H9 (cell line): Measurements from ENCODE around the gene TMEM132D. TPM values are rescaled to one million over a fixed set of nuclear protein-coding genes. Genes with fewer than 3 reads are reported as not detected.

Source experiments
- DNase-seq: peaks from one replicate; pipeline ENCODE4 v3.0.0-alpha.2; 2017
- H2AFZ ChIP-seq: one replicate; pipeline ENCODE4 v1.6.1; 2013; ENCODE audit warnings: mild to moderate bottlenecking, low read length, control low read depth, moderate library complexity
- H2AK5ac ChIP-seq: 2 replicates; pipeline ENCODE4 v1.6.1; 2013; ENCODE audit warnings: low read length, control low read depth, mixed read lengths; ENCODE audit not compliant: insufficient read length
- H2BK120ac ChIP-seq: one replicate; pipeline ENCODE4 v1.6.1; 2013; ENCODE audit warnings: low read depth, mild to moderate bottlenecking, low read length, control low read depth, inconsistent platforms; ENCODE audit not compliant: poor library complexity, severe bottlenecking
- H2BK12ac ChIP-seq: 2 replicates; pipeline ENCODE4 v1.6.1; 2013; ENCODE audit warnings: low read length, control low read depth, mixed read lengths, low read depth; ENCODE audit not compliant: insufficient read length
- H2BK15ac ChIP-seq: 2 replicates; pipeline ENCODE4 v1.6.1; 2013; ENCODE audit warnings: low read depth, low read length, control low read depth
- H2BK20ac ChIP-seq: one replicate; pipeline ENCODE4 v1.6.1; 2013; ENCODE audit warnings: low read depth, mild to moderate bottlenecking, low read length, control low read depth, inconsistent platforms; ENCODE audit not compliant: poor library complexity, severe bottlenecking
- H2BK5ac ChIP-seq: 2 replicates; pipeline ENCODE4 v1.6.1; 2013; ENCODE audit warnings: low read length, control low read depth, mixed read lengths; ENCODE audit not compliant: insufficient read length
- H3K14ac ChIP-seq: 2 replicates; pipeline ENCODE4 v1.6.1; 2013; ENCODE audit warnings: low read length, control low read depth; ENCODE audit not compliant: insufficient read depth
- H3K18ac ChIP-seq: 2 replicates; pipeline ENCODE4 v1.6.1; 2013; ENCODE audit warnings: low read depth, mild to moderate bottlenecking, mixed read lengths, low read length, control low read depth; ENCODE audit not compliant: insufficient read length
- H3K23ac ChIP-seq: 2 replicates; pipeline ENCODE4 v1.6.1; 2013; ENCODE audit warnings: low read length, control low read depth, mixed read lengths, low read depth; ENCODE audit not compliant: insufficient read length
- H3K23me2 ChIP-seq: 2 replicates; pipeline ENCODE4 v1.6.1; 2013; ENCODE audit warnings: low read depth, mild to moderate bottlenecking, mixed read lengths, low read length, control low read depth; ENCODE audit not compliant: insufficient read length, poor library complexity, severe bottlenecking
- H3K27ac ChIP-seq: 2 replicates; pipeline ENCODE4 v1.5.1; 2013; ENCODE audit warnings: low read length, control low read depth, mixed read lengths, low read depth; ENCODE audit not compliant: insufficient read length
- H3K27me3 ChIP-seq: 2 replicates; pipeline ENCODE4 v1.6.1; 2013; ENCODE audit warnings: low read length, control low read depth, inconsistent platforms; ENCODE audit not compliant: insufficient read depth
- H3K4ac ChIP-seq: 2 replicates; pipeline ENCODE4 v1.6.1; 2013; ENCODE audit warnings: low read depth, mild to moderate bottlenecking, control low read depth, inconsistent platforms, low read length, moderate library complexity
- H3K4me1 ChIP-seq: 2 replicates; pipeline ENCODE4 v1.6.1; 2013; ENCODE audit warnings: low read length, control low read depth, inconsistent platforms; ENCODE audit not compliant: insufficient read depth
- H3K4me2 ChIP-seq: 2 replicates; pipeline ENCODE4 v1.6.1; 2013; ENCODE audit warnings: low read length, control low read depth, mixed read lengths; ENCODE audit not compliant: insufficient read length, insufficient read depth
- H3K56ac ChIP-seq: 2 replicates; pipeline ENCODE4 v1.6.1; 2013; ENCODE audit warnings: low read depth, mild to moderate bottlenecking, mixed read lengths, low read length, control low read depth; ENCODE audit not compliant: insufficient read length
- H3K79me1 ChIP-seq: 2 replicates; pipeline ENCODE4 v1.6.1; 2013; ENCODE audit warnings: low read depth, mild to moderate bottlenecking, moderate library complexity, low read length, control low read depth, inconsistent platforms; ENCODE audit not compliant: insufficient read depth, poor library complexity, severe bottlenecking
- H3K79me2 ChIP-seq: 2 replicates; pipeline ENCODE4 v1.6.1; 2013; ENCODE audit warnings: low read length, control low read depth, inconsistent platforms; ENCODE audit not compliant: insufficient read depth
- H3K9ac ChIP-seq: 2 replicates; pipeline ENCODE4 v1.6.1; 2013; ENCODE audit warnings: low read length, control low read depth, mixed read lengths; ENCODE audit not compliant: insufficient read length; ENCODE audit errors: extremely low read depth
- H3K9me3 ChIP-seq: one replicate; pipeline ENCODE4 v1.6.1; 2013; ENCODE audit warnings: low read depth, low read length, inconsistent platforms; ENCODE audit not compliant: control insufficient read depth
- H3T11ph ChIP-seq: one replicate; pipeline ENCODE4 v1.6.1; 2013; ENCODE audit warnings: mild to moderate bottlenecking, low read length, control low read depth, inconsistent platforms
- H4K20me1 ChIP-seq: one replicate; pipeline ENCODE4 v1.6.1; 2013; ENCODE audit not compliant: control insufficient read depth, insufficient read length, insufficient read depth
- H4K5ac ChIP-seq: 2 replicates; pipeline ENCODE4 v1.6.1; 2013; ENCODE audit warnings: low read depth, mild to moderate bottlenecking, mixed read lengths, low read length, control low read depth; ENCODE audit not compliant: insufficient read length
- H4K8ac ChIP-seq: replicated peaks from 2 replicates; pipeline ENCODE4 v1.6.1; 2013; ENCODE audit warnings: low read length, control low read depth, mixed read lengths, low read depth; ENCODE audit not compliant: insufficient read length
- H4K91ac ChIP-seq: 2 replicates; pipeline ENCODE4 v1.6.1; 2013; ENCODE audit warnings: low read depth, mild to moderate bottlenecking, moderate library complexity, mixed read lengths, low read length, control low read depth; ENCODE audit not compliant: insufficient read length
- H3K27ac Mint-ChIP-seq, 3 experiments: 2 replicates in 2 of 3; 3 replicates in 1 of 3; pipeline ENCODE4 v1.8.0; 2020 to 2021; ENCODE audit warnings: mixed read lengths in 3 of 3, mild to moderate bottlenecking in 1 of 3, moderate library complexity in 1 of 3
- H3K27me3 Mint-ChIP-seq: 2 replicates; pipeline ENCODE4 v1.8.0; 2021; ENCODE audit warnings: low read depth, mild to moderate bottlenecking, moderate library complexity, mixed read lengths
- H3K36me3 Mint-ChIP-seq, 3 experiments: 2 replicates in 2 of 3; 3 replicates in 1 of 3; pipeline ENCODE4 v1.8.0; 2020 to 2021; ENCODE audit warnings: low read depth in 3 of 3, mixed read lengths in 3 of 3; ENCODE audit not compliant: insufficient read depth in 1 of 3
- H3K4me1 Mint-ChIP-seq, 2 experiments: 2 replicates each; pipeline ENCODE4 v1.8.0; 2020; ENCODE audit warnings: mixed read lengths in 2 of 2
- H3K4me3 Mint-ChIP-seq, 2 experiments: 2 replicates in 1 of 2; 3 replicates in 1 of 2; pipeline ENCODE4 v1.8.0; 2020 to 2021; ENCODE audit warnings: mild to moderate bottlenecking in 2 of 2, mixed read lengths in 2 of 2, moderate library complexity in 1 of 2
- H3K9me3 Mint-ChIP-seq, 2 experiments: 2 replicates in 1 of 2; 3 replicates in 1 of 2; pipeline ENCODE4 v1.8.0; 2020; ENCODE audit warnings: mild to moderate bottlenecking in 2 of 2, mixed read lengths in 2 of 2, moderate library complexity in 1 of 2
- CTCF ChIP-seq: fragments of 200-600 bp; sonication (generic); conservative IDR thresholded peaks from 3 replicates; pipeline ENCODE4 v1.8.0; 2021; ENCODE audit warnings: antibody characterized with exemption, mild to moderate bottlenecking
- WGBS: extraction: QIAGEN DNeasy Blood & Tissue Kit; methylation state at CpG from one replicate; pipeline ENCODE4 v1.1.7; 2013; ENCODE audit warnings: missing lambda C conversion rate, low lambda C conversion rate, mixed read lengths; ENCODE audit not compliant: insufficient read length; ENCODE audit errors: extremely low coverage; 5-methylcytosine and 5-hydroxymethylcytosine counted together
- total RNA-seq: library from RNA; stranded (reverse); gene quantifications from 2 replicates; pipeline ENCODE4 v1.2.1, GENCODE V29; 2021

The TMEM132D gene
- total RNA-seq, 1 experiment from 2014 or later, result 6.1 TPM

DNA sequence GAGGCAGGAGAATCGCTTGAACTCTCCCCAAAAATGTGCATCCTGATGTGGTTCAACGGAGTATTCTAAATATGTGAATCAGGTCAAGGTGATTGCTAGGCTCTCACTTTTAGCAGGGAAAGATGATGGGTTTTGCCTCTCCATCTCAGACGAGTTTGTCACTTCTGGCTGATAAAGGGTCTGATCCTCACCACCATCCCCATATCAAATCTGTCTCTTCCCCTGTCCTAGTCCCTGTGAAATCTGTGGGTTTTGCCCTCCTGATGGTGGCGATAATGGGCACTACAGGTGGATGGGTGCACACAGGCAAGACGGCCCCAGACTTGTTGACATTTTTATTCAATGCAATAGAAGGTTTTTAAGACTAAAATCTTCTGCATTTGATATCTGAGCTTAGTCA is 665.9 kb downstream of the TMEM132D start:
- Histone ChIP-seq H3K23me2 (no peaks in the 10 kb centered on the region), H3K4me2 (no peak overlapping the region), H2AK5ac (no peak overlapping the region), H3K27me3 (no peaks in the 10 kb centered on the region), H4K5ac (no peak overlapping the region), H2BK15ac (no peak overlapping the region), H2AFZ (no peak overlapping the region), H3K18ac (no peak overlapping the region), H3K14ac (no peak overlapping the region), H3K9me3 (no peaks in the 10 kb centered on the region), H2BK5ac (no peak overlapping the region), H3K4ac (no peak overlapping the region), H2BK12ac (no peak overlapping the region), H2BK120ac (no peak overlapping the region), H3K23ac (no peak overlapping the region), H3K79me1 (no peaks in the 10 kb centered on the region), H3K9ac (no peak overlapping the region), H3K4me1 (no peaks in the 10 kb centered on the region), H4K91ac (no peak overlapping the region), H4K8ac (no peak overlapping the region), H3K27ac (no peak overlapping the region), H3K79me2 (no peaks in the 10 kb centered on the region), H3T11ph (no peak overlapping the region), H4K20me1 (no peaks in the 10 kb centered on the region), H3K56ac (no peak overlapping the region), H2BK20ac (no peak overlapping the region)
- H3K4me1 Mint-ChIP-seq, result peaks cover 6 to 7% of the 10 kb centered on the region in 2 experiments; a peak in 3 of 4 replicates
- DNase-seq, result no peak
- no peak overlapping the region for H3K4me3 Mint-ChIP-seq
- H3K27me3 Mint-ChIP-seq, result no peaks in the 10 kb centered on the region
- no peak overlapping the region for H3K27ac Mint-ChIP-seq
- TF ChIP-seq CTCF, result peak; percentile 41; the same call in 2 of the 3 replicates
- no CpG with 5 or more reads among the region's 5 CpGs for WGBS
- no peaks in the 10 kb centered on the region for H3K9me3 Mint-ChIP-seq
- no peaks in the 10 kb centered on the region for H3K36me3 Mint-ChIP-seq
